HL-60 (cell line): ENCODE data around the gene B3GAT2.

Source experiments
- DNase-seq, 2 experiments: peaks; one replicate each; pipeline ENCODE4 v3.0.0-alpha.2; 2010 to 2020; ENCODE audit warnings: low read depth in 1 of 2, low spot score in 1 of 2
- H3K27ac ChIP-seq: fragments of 250-450 bp; sonication (Bioruptor Pico); replicated peaks from 2 replicates; pipeline ENCODE4 v1.5.1; 2020; ENCODE audit warnings: mild to moderate bottlenecking, moderate library complexity
- H3K27me3 ChIP-seq: fragments of 250-450 bp; sonication (Bioruptor Pico); 2 replicates; pipeline ENCODE4 v1.5.1; 2021; ENCODE audit warnings: mild to moderate bottlenecking, moderate library complexity; ENCODE audit not compliant: insufficient read depth, poor library complexity, severe bottlenecking
- H3K4me3 ChIP-seq: replicated peaks from 2 replicates; pipeline ENCODE4 v1.5.1; 2011; ENCODE audit warnings: mild to moderate bottlenecking, control low read depth, low read length; ENCODE audit not compliant: insufficient read depth
- GABPA ChIP-seq: IDR thresholded peaks from 2 replicates; pipeline ENCODE4 v1.6.1; 2012; ENCODE audit warnings: low read depth
- POLR2AphosphoS5 ChIP-seq: IDR thresholded peaks from 2 replicates; pipeline ENCODE4 v1.6.1; 2012; ENCODE audit warnings: low read depth
- SPI1 ChIP-seq: IDR thresholded peaks from 2 replicates; pipeline ENCODE4 v1.6.1; 2012; ENCODE audit warnings: low read depth, mild to moderate bottlenecking, borderline replicate concordance
- TF ChIP-seq, protein P1 (sequence below): IDR thresholded peaks from one replicate; pipeline ENCODE4 v1.5.1; 2011; ENCODE audit warnings: low read length, control low read depth, inconsistent platforms; ENCODE audit not compliant: insufficient read depth
- TF ChIP-seq, protein P2 (sequence below): IDR thresholded peaks from 2 replicates; pipeline ENCODE4 v1.6.1; 2012; ENCODE audit warnings: low read depth; ENCODE audit not compliant: insufficient replicate concordance

Gene B3GAT2

GRCh38 chr6:70821751-70822150 lies 135.1 kb downstream of the B3GAT2 start:
- no peak for TF ChIP-seq GABPA
- TF ChIP-seq, protein P1, sequence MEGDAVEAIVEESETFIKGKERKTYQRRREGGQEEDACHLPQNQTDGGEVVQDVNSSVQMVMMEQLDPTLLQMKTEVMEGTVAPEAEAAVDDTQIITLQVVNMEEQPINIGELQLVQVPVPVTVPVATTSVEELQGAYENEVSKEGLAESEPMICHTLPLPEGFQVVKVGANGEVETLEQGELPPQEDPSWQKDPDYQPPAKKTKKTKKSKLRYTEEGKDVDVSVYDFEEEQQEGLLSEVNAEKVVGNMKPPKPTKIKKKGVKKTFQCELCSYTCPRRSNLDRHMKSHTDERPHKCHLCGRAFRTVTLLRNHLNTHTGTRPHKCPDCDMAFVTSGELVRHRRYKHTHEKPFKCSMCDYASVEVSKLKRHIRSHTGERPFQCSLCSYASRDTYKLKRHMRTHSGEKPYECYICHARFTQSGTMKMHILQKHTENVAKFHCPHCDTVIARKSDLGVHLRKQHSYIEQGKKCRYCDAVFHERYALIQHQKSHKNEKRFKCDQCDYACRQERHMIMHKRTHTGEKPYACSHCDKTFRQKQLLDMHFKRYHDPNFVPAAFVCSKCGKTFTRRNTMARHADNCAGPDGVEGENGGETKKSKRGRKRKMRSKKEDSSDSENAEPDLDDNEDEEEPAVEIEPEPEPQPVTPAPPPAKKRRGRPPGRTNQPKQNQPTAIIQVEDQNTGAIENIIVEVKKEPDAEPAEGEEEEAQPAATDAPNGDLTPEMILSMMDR: no peak
- no peak for TF ChIP-seq SPI1
- TF ChIP-seq, protein P2, sequence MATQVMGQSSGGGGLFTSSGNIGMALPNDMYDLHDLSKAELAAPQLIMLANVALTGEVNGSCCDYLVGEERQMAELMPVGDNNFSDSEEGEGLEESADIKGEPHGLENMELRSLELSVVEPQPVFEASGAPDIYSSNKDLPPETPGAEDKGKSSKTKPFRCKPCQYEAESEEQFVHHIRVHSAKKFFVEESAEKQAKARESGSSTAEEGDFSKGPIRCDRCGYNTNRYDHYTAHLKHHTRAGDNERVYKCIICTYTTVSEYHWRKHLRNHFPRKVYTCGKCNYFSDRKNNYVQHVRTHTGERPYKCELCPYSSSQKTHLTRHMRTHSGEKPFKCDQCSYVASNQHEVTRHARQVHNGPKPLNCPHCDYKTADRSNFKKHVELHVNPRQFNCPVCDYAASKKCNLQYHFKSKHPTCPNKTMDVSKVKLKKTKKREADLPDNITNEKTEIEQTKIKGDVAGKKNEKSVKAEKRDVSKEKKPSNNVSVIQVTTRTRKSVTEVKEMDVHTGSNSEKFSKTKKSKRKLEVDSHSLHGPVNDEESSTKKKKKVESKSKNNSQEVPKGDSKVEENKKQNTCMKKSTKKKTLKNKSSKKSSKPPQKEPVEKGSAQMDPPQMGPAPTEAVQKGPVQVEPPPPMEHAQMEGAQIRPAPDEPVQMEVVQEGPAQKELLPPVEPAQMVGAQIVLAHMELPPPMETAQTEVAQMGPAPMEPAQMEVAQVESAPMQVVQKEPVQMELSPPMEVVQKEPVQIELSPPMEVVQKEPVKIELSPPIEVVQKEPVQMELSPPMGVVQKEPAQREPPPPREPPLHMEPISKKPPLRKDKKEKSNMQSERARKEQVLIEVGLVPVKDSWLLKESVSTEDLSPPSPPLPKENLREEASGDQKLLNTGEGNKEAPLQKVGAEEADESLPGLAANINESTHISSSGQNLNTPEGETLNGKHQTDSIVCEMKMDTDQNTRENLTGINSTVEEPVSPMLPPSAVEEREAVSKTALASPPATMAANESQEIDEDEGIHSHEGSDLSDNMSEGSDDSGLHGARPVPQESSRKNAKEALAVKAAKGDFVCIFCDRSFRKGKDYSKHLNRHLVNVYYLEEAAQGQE: no peak
- no peak for TF ChIP-seq POLR2AphosphoS5
- no peak overlapping the region for H3K27ac ChIP-seq

GRCh38 chr6:70820778-70821177 lies 136.1 kb downstream of the B3GAT2 start:
- TF ChIP-seq GABPA: no peak
- TF ChIP-seq SPI1: no peak
- TF ChIP-seq, protein P2: no peak
- no peak for TF ChIP-seq POLR2AphosphoS5
- TF ChIP-seq, protein P1: no peak
- DNase-seq: no peak
- H3K27ac ChIP-seq: no peak overlapping the region
- no peaks in the 10 kb centered on the region for H3K27me3 ChIP-seq
- H3K4me3 ChIP-seq: no peak overlapping the region

More at GRCh38 chr6:70821751-70822150, 135.1 kb downstream of the B3GAT2 start:
- no peak for DNase-seq
- no peak overlapping the region for H3K4me3 ChIP-seq
- H3K27me3 ChIP-seq: no peaks in the 10 kb centered on the region

GRCh38 chr6:70819646-70820045 lies 137.2 kb downstream of the B3GAT2 start:
- no peaks in the 10 kb centered on the region for H3K27me3 ChIP-seq
- DNase-seq: no peak
- TF ChIP-seq, protein P2: no peak
- TF ChIP-seq SPI1 (no peak), POLR2AphosphoS5 (no peak), GABPA (no peak)
- TF ChIP-seq, protein P1: no peak
- H3K4me3 ChIP-seq: no peak overlapping the region
- H3K27ac ChIP-seq: no peak overlapping the region
